ENCODE data around the gene APOA5.

Gene APOA5

GRCh38 chr11:116791002-116791812 lies 472 bp downstream of the APOA5 start:
- in situ Hi-C loops (cut with HindIII; ENCODE audit: low sequenced_read_pairs), result no loop called here
- DNase-seq (ENCODE audit: low read depth, low spot score), result peak; percentile 55
- TF ChIP-seq, protein P1, sequence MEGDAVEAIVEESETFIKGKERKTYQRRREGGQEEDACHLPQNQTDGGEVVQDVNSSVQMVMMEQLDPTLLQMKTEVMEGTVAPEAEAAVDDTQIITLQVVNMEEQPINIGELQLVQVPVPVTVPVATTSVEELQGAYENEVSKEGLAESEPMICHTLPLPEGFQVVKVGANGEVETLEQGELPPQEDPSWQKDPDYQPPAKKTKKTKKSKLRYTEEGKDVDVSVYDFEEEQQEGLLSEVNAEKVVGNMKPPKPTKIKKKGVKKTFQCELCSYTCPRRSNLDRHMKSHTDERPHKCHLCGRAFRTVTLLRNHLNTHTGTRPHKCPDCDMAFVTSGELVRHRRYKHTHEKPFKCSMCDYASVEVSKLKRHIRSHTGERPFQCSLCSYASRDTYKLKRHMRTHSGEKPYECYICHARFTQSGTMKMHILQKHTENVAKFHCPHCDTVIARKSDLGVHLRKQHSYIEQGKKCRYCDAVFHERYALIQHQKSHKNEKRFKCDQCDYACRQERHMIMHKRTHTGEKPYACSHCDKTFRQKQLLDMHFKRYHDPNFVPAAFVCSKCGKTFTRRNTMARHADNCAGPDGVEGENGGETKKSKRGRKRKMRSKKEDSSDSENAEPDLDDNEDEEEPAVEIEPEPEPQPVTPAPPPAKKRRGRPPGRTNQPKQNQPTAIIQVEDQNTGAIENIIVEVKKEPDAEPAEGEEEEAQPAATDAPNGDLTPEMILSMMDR (IDR thresholded peaks at IDR 0.05; ENCODE audit: low read depth, low read length), result peak; percentile 94
- no peak overlapping the region for H3K4me3 ChIP-seq (ENCODE audit: low read depth, low read length)

DNA sequence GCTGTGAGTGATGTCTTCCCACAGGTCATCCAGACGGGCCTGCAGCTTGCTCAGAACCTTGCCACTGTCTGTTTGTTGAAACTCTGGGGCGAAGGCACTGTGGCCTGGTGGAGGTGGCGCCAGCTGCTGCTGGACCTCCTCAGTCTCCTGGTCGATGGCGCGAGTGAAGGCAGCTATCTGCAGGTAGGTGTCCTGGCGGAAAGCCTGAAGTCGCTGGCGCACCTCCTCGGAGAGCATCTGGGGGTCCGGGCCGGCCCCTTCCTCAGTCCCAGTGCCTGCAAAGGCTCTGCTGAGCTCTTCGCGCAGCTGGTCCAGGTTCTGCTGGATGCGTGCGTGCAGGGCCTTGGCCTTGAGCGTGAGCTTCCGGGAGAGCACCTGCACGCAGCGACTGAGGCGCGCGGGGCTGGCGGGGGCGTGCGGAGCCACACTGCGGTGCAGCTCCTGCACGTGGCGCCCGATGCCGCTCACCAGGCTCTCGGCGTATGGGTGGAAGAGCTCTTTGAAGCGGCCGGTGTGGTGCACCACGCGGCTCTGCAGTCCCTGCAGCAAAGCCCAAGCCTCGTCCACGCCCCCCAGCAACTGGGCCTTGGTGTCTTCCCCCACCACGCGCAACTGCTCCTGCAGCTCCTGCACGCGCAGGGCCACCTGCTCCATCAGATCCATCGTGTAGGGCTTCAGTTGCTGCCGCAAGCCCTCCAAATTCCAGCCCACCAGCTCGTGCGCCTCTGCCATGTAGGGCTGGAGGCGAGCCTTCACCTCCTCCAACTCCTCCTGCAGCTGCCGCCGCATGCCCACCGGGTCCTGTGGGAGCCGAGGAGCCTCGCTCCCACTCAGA lies 1.3 kb downstream of the APOA5 start:
- no peak for DNase-seq (ENCODE audit: low read depth, low spot score)
- TF ChIP-seq, protein P1 (IDR thresholded peaks at IDR 0.05; ENCODE audit: low read depth, low read length), result no peak
- in situ Hi-C loops (cut with HindIII; ENCODE audit: low sequenced_read_pairs), result no loop called here
- no peak overlapping the region for H3K4me3 ChIP-seq (ENCODE audit: low read depth, low read length)

GRCh38 chr11:116788975-116789374 lies 2.7 kb downstream of the APOA5 start:
- no peak for DNase-seq (ENCODE audit: low read depth, low spot score)
- H3K4me3 ChIP-seq (ENCODE audit: low read depth, low read length), result no peak overlapping the region
- in situ Hi-C loops (cut with HindIII; ENCODE audit: low sequenced_read_pairs), result no loop called here
- TF ChIP-seq, protein P1 (IDR thresholded peaks at IDR 0.05; ENCODE audit: low read depth, low read length), result no peak

DNA sequence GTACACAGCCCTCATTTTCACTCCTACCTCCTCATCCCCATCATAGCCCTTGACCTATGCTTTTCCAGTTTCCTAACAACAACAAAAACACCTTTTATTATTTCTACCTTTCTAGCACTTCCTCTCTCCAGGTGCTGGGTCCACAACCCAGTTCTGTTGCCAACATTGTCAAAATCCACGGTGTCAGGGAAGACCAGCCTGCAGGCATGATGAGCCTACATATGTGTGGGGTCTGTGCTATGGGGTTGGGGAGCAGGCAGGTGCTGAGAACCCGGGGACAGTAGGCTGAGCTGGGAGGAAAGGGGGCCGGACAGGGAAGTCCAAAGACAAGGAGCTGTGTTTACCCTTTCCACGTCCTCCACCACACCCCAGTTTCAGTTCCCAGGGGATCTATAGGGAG lies 3.1 kb downstream of the APOA5 start:
- peak overlapping the region; percentile 80 for H3K4me3 ChIP-seq (ENCODE audit: low read depth, low read length)
- DNase-seq (ENCODE audit: low read depth, low spot score), result no peak
- TF ChIP-seq, protein P1 (IDR thresholded peaks at IDR 0.05; ENCODE audit: low read depth, low read length), result no peak
- in situ Hi-C loops (cut with HindIII; ENCODE audit: low sequenced_read_pairs), result no loop called here

DNA sequence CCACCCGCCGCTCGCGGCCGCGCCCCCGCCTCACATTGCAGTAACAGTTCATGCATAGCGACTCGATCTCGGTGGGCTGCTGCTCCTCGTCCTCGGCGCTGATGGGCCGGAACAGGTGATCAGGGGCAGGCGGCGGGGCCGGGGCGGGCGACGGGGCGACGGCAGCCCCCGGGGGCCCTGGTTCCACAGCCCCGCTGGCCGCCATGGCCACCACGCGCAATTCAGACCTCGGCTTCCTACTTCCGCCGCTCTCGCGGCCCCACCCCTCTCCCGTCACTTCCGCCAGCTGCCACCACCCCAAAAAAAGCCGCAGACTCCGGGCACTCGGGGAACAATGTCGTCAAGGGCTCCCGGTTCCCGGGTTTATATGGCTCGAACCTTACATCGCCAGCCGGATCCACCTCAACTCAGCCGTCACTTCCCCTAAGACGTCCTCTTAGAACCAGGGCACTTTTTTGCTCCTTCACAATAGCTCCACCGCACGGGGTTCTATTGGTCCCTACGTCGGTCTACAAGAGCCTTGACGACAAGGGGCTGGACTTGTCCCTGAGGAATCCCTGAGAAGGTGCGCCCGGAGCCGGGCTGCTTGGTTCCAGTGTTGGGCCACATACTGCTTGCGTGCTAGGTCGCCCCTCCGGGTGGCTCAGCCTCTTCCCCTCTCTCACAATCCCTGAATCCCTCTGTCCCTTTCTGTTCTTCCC lies 3.7 kb downstream of the APOA5 start, which contains the start of gene ZPR1:
ZPR1 (minus strand) TSS at position 238 of the 701 bp plus-strand sequence; CDS start at position 205, 33 bp downstream.
- TF ChIP-seq, protein P1 (IDR thresholded peaks at IDR 0.05; ENCODE audit: low read depth, low read length), result no peak
- peak; percentile 72 for DNase-seq (ENCODE audit: low read depth, low spot score)
- in situ Hi-C loops (cut with HindIII; ENCODE audit: low sequenced_read_pairs), result no loop called here
- H3K4me3 ChIP-seq (ENCODE audit: low read depth, low read length), result peak within 1 kb of the TSS; percentile 80

- TF ChIP-seq, protein P1 (IDR thresholded peaks at IDR 0.05; ENCODE audit: low read depth, low read length), result no peak
- no peak for DNase-seq (ENCODE audit: low read depth, low spot score)
- peak overlapping the region; percentile 80 for H3K4me3 ChIP-seq (ENCODE audit: low read depth, low read length)
- in situ Hi-C loops (cut with HindIII; ENCODE audit: low sequenced_read_pairs), result no loop called here
Measured at GRCh38 chr11:116787436-116787785, 4.3 kb downstream of the APOA5 start.
